Heart right ventricle (tissue), 16 donors: ENCODE measurements around the gene NCR2. TPM values are rescaled to one million over a fixed set of nuclear protein-coding genes. Genes with fewer than 3 reads are reported as not detected.

Experiments used
- ATAC-seq, 8 donors: fragments of 200-7000 bp; cut with Tn5 transposase; one replicate each; pipeline ENCODE4 v1.9.1; 2020; ENCODE audit warnings: mild to moderate bottlenecking in 8 of 8, moderate library complexity in 8 of 8, moderate number of reproducible peaks in 1 of 8
- DNase-seq, 2 donors: peaks; one replicate each; pipeline ENCODE4 v3.0.0-alpha.2; 2020
- H3K27ac ChIP-seq, 10 donors: fragments of 200-600 bp; sonication (generic) in 2 of 10; one replicate each; pipeline versions ENCODE4 v1.5.0 to v1.8.0; 2020 to 2022; ENCODE audit warnings: mild to moderate bottlenecking in 3 of 10
- H3K27me3 ChIP-seq, 7 donors: fragments of 200-600 bp; one replicate each; pipeline ENCODE4 v1.8.0; 2021 to 2022; ENCODE audit warnings: mild to moderate bottlenecking in 2 of 7
- H3K36me3 ChIP-seq, 9 donors: fragments of 200-600 bp; sonication (generic) in 1 of 9; one replicate each; pipeline versions ENCODE4 v1.5.0 to v1.8.0; 2020 to 2022; ENCODE audit warnings: mild to moderate bottlenecking in 2 of 9
- H3K4me1 ChIP-seq, 9 donors: fragments of 200-600 bp; sonication (generic) in 1 of 9; one replicate each; pipeline versions ENCODE4 v1.5.0 to v1.8.0; 2020 to 2022; ENCODE audit warnings: mild to moderate bottlenecking in 4 of 9
- H3K4me3 ChIP-seq, 10 donors: fragments of 200-600 bp; sonication (generic) in 2 of 10; one replicate each; pipeline versions ENCODE4 v1.5.0 to v1.8.0; 2020 to 2022; ENCODE audit warnings: mild to moderate bottlenecking in 7 of 10, moderate library complexity in 2 of 10
- H3K9me3 ChIP-seq, 11 donors: fragments of 200-600 bp in 10 of 11; sonication (generic) in 2 of 11; one replicate each; pipeline versions ENCODE4 v1.5.0 to v1.8.0; 2013 to 2022; ENCODE audit warnings: mild to moderate bottlenecking in 2 of 11, control low read depth in 1 of 11, moderate library complexity in 1 of 11
- WGBS, 2 donors: extraction: QIAGEN DNeasy Blood & Tissue Kit; methylation state at CpG; one replicate each; pipeline ENCODE4 v1.1.7; 2013; ENCODE audit warnings: inconsistent platforms in 1 of 2; 5-methylcytosine and 5-hydroxymethylcytosine counted together
- intact Hi-C, 10 donors: fragments of 100-400 bp; cut with DNase I; formaldehyde crosslinking; loops; one replicate each; pipeline versions ENCODE4 v1.11.1 to v1.14.2; 2022
- polyA plus RNA-seq, 2 donors: library from polyadenylated mRNA; stranded (reverse); fragments of 200-250 nt; gene quantifications; one replicate each; pipeline ENCODE4 v1.2.3, GENCODE V29; 2013
- total RNA-seq, 10 donors: library from RNA; stranded (reverse); fragmentation: NEBNext Ultra II Directional in 3 of 10; extraction: Animal tissue kit (Norgen Biotek cat#: 25700) in 3 of 10; gene quantifications; one replicate each; pipeline versions ENCODE4 v1.2.1 to v1.2.4, GENCODE V29; 2021 to 2023
- TF ChIP-seq, protein P1 (sequence below), 9 donors: fragments of 200-600 bp; sonication (generic) in 2 of 9; IDR thresholded peaks; one replicate each; pipeline versions ENCODE4 v1.5.0 to v1.8.0; 2021 to 2022; ENCODE audit warnings: antibody characterized with exemption in 9 of 9, mild to moderate bottlenecking in 5 of 9, moderate library complexity in 1 of 9
- donor health status: Arrhythmogenic right ventricular cardiomyopathy.
- donor health status: ischemic (EF 13 %, LVEDD 7.1; RV severe dilation, severe dysfunction).
- donor health status: healthy with polysubstance abuse.
- donor health status: DM: no; HTN: yes; CAD: no.
- donor health status: DM: no; HTN: no; CAD: no.
- donor health status: ischemic (EF 25% LVEDD 6.9; RV normal size, moderate dysfunction).
- donor health status: ischemic (EF 25% LVEDD 5.7; RV mildly dilated, moderate dysfunction).
- donor health status: healthy.
- donor health status: DM: yes; HTN: yes; CAD: no.
- donor health status: Ischemic cardiomyopathy.
- donor health status: ischemic (EF 35%, LVEDD 5.7; RV mildly dilated, moderate dysfunction).
- donor health status: nonischemic (EF 11% LVEDD 7.7; RV severe dilation, severe dysfunction).
- donor health status: DM: yes; HTN: yes; CAD: no.
- donor health status: PGD.
- donor health status: ischemic (EF 29% LVEDD 5.4; RV normal size, mild dysfunction).
- donor health status: nonischemic (EF 23%, LVEDD 6.1; RV moderate dilation, normal function).

The NCR2 gene
- total and polyA plus RNA-seq, 12 donors: not detected

DNA sequence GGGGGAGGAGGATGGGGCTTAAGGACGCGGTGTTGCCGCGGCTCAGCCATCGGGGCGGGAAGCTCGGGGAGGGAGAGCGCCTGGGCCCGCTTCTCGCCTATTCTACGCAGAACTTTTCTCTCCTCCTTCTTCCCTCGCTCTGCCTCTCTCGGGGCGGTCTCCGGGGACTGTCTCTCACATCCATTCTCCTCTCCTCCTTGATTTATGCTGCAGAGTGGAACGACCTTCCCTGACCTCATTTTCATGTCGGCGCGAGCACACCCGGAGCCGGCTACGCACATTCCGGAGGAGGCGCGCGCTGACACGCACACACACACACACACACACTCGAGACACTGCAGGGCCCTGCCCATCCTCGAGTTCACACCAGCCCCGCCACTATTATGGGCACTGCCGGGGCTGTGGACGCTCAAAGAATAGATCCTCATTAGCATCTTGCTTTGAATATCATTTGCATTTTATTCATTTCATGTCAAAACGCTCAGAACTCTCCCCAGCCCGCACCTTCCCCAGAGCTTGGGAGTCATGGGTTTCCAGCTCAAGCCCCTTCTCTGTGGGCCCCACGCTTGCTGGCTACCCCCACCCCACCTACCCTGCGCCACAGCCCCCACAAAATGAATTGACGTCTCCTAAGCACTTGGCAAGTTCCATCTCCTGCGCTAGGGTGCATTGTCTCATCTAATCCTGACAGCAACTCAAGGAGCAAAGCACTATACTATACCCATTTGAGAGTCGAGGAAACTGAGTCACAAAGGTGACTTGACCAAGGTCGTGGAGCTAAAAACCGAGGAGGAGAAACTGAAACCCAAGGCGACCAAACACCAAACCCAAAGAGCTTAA lies 36.8 kb downstream of the NCR2 start:
- DNase-seq: no peak
- TF ChIP-seq, protein P1, sequence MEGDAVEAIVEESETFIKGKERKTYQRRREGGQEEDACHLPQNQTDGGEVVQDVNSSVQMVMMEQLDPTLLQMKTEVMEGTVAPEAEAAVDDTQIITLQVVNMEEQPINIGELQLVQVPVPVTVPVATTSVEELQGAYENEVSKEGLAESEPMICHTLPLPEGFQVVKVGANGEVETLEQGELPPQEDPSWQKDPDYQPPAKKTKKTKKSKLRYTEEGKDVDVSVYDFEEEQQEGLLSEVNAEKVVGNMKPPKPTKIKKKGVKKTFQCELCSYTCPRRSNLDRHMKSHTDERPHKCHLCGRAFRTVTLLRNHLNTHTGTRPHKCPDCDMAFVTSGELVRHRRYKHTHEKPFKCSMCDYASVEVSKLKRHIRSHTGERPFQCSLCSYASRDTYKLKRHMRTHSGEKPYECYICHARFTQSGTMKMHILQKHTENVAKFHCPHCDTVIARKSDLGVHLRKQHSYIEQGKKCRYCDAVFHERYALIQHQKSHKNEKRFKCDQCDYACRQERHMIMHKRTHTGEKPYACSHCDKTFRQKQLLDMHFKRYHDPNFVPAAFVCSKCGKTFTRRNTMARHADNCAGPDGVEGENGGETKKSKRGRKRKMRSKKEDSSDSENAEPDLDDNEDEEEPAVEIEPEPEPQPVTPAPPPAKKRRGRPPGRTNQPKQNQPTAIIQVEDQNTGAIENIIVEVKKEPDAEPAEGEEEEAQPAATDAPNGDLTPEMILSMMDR (IDR thresholded peaks at IDR 0.05): no peak
- H3K4me1 ChIP-seq: peaks cover 5 to 56% (median 45%) of the 10 kb centered on the region in 9 donors
- H3K27ac ChIP-seq: peak overlapping the region in 7 of 10 donors; percentile 25 to 77 (median 67)
- H3K36me3 ChIP-seq: no peaks in the 10 kb centered on the region
- intact Hi-C loops: loop anchor here in 6 of 10 donors (1.0 to 10.0 kb wide), 7 partner anchors 45 to 310 kb away; no protein-coding TSS in a partner anchor
- no peaks in the 10 kb centered on the region for H3K9me3 ChIP-seq
- peak overlapping the region in 9 of 10 donors; percentile 16 to 48 (median 41) for H3K4me3 ChIP-seq
- peaks cover 15 to 97% (median 87%) of the 10 kb centered on the region in 7 donors for H3K27me3 ChIP-seq
- ATAC-seq: peak in 6 of 8 donors; percentile 36 to 49 (median 42)
- WGBS, 2 donors: 3 to 4% methylated on average over 42 of the region's 42 CpGs

GRCh38 chr6:41372832-41373626 lies 37.6 kb downstream of the NCR2 start:
- H3K4me3 ChIP-seq: peak overlapping the region in 5 of 10 donors; percentile 9 to 48 (median 36)
- peaks cover 5 to 56% (median 45%) of the 10 kb centered on the region in 9 donors for H3K4me1 ChIP-seq
- H3K27me3 ChIP-seq: peaks cover 15 to 97% (median 86%) of the 10 kb centered on the region in 7 donors
- H3K36me3 ChIP-seq: no peaks in the 10 kb centered on the region
- ATAC-seq (no peak), DNase-seq (no peak)
- no peaks in the 10 kb centered on the region for H3K9me3 ChIP-seq
- intact Hi-C loops: loop anchor here in 5 of 10 donors (5.0 to 10.0 kb wide), 5 partner anchors 44 to 214 kb away; no protein-coding TSS in a partner anchor
- no peak overlapping the region for H3K27ac ChIP-seq
- TF ChIP-seq, protein P1 (IDR thresholded peaks at IDR 0.05): no peak
- WGBS, 2 donors: 2 to 3% methylated on average over 68 to 81 of the region's 81 CpGs

GRCh38 chr6:41373627-41373918 lies 38.2 kb downstream of the NCR2 start:
- H3K27ac ChIP-seq: no peak overlapping the region
- no peaks in the 10 kb centered on the region for H3K9me3 ChIP-seq
- peaks cover 15 to 95% (median 90%) of the 10 kb centered on the region in 7 donors for H3K27me3 ChIP-seq
- H3K36me3 ChIP-seq: no peaks in the 10 kb centered on the region
- TF ChIP-seq, protein P1 (IDR thresholded peaks at IDR 0.05): no peak
- peak overlapping the region in 1 of 10 donors; percentile 7 for H3K4me3 ChIP-seq
- peaks cover 5 to 55% (median 45%) of the 10 kb centered on the region in 9 donors for H3K4me1 ChIP-seq
- no peak for DNase-seq
- no peak for ATAC-seq
- 4 to 13% methylated on average over 22 of the region's 22 CpGs for WGBS, 2 donors
- intact Hi-C loops: loop anchor here in 5 of 10 donors (5.0 to 10.0 kb wide), 5 partner anchors 44 to 214 kb away; no protein-coding TSS in a partner anchor
